NCI-H187 (cell line): Measurements from ENCODE around the gene AOC3.

Experiments
- DNase-seq, 2 experiments: peaks; one replicate each; lab custom pipeline; 2025; lab: John Stamatoyannopoulos, UW

Gene AOC3, protein sequence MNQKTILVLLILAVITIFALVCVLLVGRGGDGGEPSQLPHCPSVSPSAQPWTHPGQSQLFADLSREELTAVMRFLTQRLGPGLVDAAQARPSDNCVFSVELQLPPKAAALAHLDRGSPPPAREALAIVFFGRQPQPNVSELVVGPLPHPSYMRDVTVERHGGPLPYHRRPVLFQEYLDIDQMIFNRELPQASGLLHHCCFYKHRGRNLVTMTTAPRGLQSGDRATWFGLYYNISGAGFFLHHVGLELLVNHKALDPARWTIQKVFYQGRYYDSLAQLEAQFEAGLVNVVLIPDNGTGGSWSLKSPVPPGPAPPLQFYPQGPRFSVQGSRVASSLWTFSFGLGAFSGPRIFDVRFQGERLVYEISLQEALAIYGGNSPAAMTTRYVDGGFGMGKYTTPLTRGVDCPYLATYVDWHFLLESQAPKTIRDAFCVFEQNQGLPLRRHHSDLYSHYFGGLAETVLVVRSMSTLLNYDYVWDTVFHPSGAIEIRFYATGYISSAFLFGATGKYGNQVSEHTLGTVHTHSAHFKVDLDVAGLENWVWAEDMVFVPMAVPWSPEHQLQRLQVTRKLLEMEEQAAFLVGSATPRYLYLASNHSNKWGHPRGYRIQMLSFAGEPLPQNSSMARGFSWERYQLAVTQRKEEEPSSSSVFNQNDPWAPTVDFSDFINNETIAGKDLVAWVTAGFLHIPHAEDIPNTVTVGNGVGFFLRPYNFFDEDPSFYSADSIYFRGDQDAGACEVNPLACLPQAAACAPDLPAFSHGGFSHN

DNA sequence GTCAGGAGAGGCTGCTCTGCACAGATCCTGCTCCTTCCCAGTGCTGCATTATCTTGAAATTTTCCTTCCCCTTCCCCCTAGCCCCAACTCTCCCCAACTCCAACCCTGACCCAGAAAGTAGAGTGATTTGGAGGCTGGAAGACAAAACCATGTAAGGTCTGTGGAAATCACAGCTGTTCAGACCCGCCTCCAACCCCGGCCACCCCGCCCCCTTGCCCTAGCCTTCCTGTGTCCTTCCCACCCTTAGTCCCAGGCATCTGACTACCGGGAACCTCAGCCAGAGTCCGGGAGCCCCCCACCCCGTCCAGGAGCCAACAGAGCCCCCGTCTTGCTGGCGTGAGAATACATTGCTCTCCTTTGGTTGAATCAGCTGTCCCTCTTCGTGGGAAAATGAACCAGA is at the start of gene AOC3:
TSS of gene AOC3 (plus strand) at position 246 of the 400 bp plus-strand sequence. CDS start at position 391, 145 bp downstream.
- DNase-seq: no peak

GRCh38 chr17:42803074-42803883 is 47.7 kb upstream of the AOC3 start:
- no peak for DNase-seq

- no peak for DNase-seq
Observed at GRCh38 chr17:42804918-42805367, 46.1 kb upstream of the AOC3 start.

GRCh38 chr17:42806249-42806648 is 44.8 kb upstream of the AOC3 start:
- DNase-seq: no peak

DNA sequence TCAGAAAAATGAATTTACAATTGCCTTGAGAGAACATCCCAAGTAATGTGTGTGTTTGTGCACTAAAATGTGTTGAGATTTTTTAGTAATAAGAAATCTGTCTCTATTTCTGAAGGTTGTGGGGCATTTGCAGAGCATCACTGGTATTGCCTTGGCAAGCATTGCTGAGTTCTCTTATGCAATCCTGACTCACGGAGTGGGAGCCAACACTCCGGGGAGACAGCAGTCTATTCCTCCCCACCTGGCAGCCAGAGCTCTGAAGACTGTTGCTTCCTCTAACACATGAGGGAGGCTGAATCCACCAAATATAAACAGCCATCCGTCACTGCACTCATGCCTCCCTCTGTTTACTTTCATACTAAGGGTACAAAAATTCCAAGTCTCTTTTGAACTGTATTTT is 41.7 kb upstream of the AOC3 start:
- no peak for DNase-seq

DNA sequence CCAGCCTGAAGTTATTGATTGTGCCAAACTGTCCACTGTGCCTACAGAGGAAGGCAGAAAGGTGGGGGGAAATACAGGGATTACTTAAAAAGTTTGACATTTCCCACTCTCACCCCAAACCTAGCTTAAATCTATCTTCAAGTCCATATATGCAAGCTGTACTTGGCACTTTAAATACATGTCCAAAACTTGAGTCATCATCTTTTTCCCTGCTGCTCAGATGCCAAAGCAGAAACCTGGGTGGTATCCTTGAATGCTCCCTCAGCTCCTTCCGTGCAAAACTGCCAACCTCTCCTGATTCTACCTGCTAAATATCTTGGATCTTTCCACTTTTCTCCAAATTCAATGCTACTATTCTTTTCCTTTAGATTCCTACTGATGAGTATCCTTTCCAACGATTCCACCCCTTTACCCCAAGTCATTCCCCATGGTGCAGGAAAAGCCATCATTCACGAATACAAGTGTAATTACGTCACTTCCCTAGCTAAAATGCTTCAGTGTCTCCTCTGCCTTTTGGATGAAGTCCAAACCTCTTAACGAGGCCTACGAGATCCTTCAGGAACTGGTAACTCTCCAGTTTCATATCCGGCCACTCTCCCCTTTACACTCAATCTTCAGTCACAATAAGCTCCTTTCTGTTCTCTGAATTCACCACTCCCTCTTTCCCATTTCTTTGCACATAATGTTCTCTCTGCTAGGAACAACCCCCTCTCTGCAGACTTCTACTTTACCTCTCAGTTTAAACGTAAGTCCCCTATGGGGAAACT is 36.2 kb upstream of the AOC3 start:
- DNase-seq: no peak

- no peak for DNase-seq
Observed at GRCh38 chr17:42817866-42818265, 33.1 kb upstream of the AOC3 start.

DNA sequence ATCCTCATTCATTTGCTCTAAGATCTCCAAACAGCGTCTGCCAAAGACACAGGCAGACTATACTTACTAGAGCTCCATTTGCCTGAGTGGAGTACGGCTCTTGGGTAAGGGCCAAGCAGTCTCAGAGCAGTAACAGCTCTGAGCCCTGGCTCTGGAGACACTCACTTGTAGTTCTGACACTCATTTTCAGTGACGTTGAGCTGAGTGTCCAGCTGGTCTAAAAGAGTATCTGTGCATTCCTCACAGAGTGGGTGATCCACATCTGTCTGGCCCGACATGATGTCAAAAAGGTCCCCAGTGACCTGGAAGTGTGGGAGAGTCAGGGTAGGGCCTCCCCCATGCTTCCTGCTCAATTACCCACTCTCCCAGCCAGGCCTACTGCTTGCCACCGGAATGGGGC is 32.6 kb upstream of the AOC3 start:
- DNase-seq: no peak

GRCh38 chr17:42819939-42820535 is 31.0 kb upstream of the AOC3 start:
- peak in 1 of 2 experiments; percentile 7 for DNase-seq

GRCh38 chr17:42821176-42821575 is 29.8 kb upstream of the AOC3 start:
- no peak for DNase-seq

DNA sequence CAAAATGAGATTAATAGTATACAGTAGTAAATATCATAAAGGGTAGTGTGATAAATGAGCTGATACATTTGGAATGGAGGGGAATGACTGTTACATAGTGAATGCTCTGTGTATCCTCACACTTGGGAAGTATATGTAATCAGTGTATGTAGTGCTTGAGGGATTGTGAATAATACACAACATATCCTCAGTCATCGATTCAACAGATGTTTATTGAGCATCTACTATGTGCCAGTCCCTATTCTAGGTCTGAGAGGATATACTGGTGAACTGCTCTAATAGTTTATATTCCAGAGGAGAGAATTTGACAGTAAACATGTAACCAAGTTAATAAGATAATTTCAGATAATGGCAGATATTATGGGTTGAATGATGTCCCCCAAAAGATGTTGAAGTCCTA is 23.5 kb upstream of the AOC3 start:
- DNase-seq: no peak

- no peak for DNase-seq
Observed at GRCh38 chr17:42830971-42831370, 20.0 kb upstream of the AOC3 start.

GRCh38 chr17:42832213-42832933 is 18.6 kb upstream of the AOC3 start:
- no peak for DNase-seq

DNA sequence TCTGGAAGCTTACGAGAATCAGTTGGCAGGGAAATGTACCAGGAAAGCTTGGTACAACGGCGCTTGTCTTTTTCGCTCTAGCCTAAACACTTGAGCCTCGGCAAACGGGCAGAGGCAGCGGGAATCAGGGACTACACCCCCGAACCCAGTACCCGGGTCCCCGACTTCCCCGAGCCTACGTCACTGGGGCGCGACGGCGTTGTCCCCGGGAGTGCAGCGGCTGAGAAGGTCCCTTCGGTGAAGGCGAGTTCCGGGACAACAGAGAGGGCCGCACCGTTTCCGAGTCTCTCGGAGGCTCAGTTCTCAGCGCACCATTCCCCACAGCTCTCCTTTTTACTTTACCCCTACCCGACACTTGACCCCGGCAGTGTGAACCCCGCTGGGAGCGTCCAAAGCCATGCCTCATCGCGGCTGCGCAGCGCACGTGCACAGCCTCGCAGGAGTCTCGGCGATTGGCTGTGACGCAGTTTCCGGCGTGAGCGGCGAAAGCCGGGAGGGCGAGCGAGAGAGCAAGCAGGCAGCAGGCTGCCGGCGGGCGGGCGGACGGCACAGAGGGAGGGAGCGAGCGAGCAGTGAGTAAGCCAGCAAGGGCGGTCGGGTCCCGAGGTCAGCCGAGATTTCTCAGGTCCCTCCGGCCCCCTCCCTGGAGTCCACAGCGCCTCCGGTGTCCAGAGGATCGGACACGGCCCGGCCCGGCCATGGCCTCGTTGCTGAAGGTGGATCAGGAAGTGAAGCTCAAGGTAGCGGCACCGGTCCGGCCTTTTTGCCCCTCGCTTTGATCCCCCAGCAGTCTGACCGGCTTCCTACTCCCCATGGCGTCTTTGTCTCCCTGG is 17.8 kb upstream of the AOC3 start, which contains the start of gene PSME3:
TSS of gene PSME3 (plus strand) at position 464 of the 833 bp plus-strand sequence. CDS start at position 699, 235 bp downstream.
- peak; percentile 53 to 71 for DNase-seq

DNA sequence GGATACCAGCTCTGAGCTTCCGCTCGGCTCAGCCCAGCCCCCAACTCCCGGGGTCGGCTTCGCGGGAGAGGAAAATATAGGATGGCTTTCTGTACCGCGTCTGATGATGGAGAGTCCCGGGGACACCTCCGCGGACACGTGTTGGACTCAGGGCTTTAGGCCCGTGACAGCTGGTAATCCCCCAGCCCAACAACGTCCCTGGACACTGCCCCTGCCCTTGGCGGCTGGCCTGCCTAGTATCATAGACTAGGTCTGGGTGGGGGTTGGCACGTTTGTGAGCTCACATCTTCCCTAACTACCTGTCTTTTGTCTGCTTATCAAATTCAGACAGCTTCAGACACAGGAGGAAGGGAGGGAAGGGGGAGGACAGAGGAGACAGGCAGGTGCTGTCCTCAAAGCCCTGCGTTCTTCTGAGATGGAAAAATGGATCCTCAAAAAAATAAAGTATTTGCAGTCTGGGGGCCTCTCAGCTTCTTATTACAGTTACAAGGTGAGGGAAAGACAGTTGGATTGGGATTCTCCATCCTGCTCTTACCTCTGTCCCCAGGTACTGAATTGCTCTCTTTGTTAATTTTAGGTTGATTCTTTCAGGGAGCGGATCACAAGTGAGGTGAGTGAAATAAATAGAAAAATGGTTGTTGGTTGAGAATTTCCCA is 17.1 kb upstream of the AOC3 start:
- no peak for DNase-seq

- DNase-seq: no peak
Observed at GRCh38 chr17:42835732-42836131, 15.3 kb upstream of the AOC3 start.

GRCh38 chr17:42841975-42842685 is 8.9 kb upstream of the AOC3 start:
- DNase-seq: no peak

- DNase-seq: no peak
Observed at GRCh38 chr17:42843358-42843934, 7.6 kb upstream of the AOC3 start.
